ENCODE data around the gene ATP5PD. TPM values are rescaled to one million over a fixed set of nuclear protein-coding genes. Genes with fewer than 3 reads are reported as not detected.

Gene ATP5PD
- total and polyA plus RNA-seq, 2 of the 13 experiments (the other 11 are each of a cell fraction or from before 2014, with no cell fraction given), result 158 to 428 TPM

GRCh38 chr17:75087558-75088453 lies 41.0 kb upstream of the ATP5PD start, which contains the start of gene SLC16A5 (continued):
- no peak; the same call in 1 of the 2 replicates for TF ChIP-seq ZBTB39 (CRISPR knock-in tag; IDR thresholded peaks at IDR 0.05)
- no peak for TF ChIP-seq MTF1 (CRISPR knock-in tag; IDR thresholded peaks at IDR 0.05)
- TF ChIP-seq NPAS2 (CRISPR knock-in tag; IDR thresholded peaks at IDR 0.05; ENCODE audit: borderline replicate concordance), result no peak
- no peak for TF ChIP-seq FLYWCH1 (CRISPR knock-in tag; IDR thresholded peaks at IDR 0.05)
- TF ChIP-seq CC2D1A (CRISPR knock-in tag; IDR thresholded peaks at IDR 0.05), result peak; percentile 16; the same call in 1 of the 2 replicates
- 0 out of 2 replicates have a peak, but pooled peaks have one; percentile 35 for TF ChIP-seq TEF (CRISPR knock-in tag; IDR thresholded peaks at IDR 0.05)
- TF ChIP-seq ZNF530 (CRISPR knock-in tag; IDR thresholded peaks at IDR 0.05; ENCODE audit: low read depth), result no peak
- no peak for TF ChIP-seq ZBTB3 (CRISPR knock-in tag; IDR thresholded peaks at IDR 0.05; ENCODE audit: borderline replicate concordance, low read depth)
- peak; percentile 72 for TF ChIP-seq ZNF687 (CRISPR knock-in tag; IDR thresholded peaks at IDR 0.05)
- no peak for TF ChIP-seq KDM5A (IDR thresholded peaks at IDR 0.05; ENCODE audit: borderline replicate concordance, low read length)
- no peak for TF ChIP-seq PLSCR1 (CRISPR knock-in tag; IDR thresholded peaks at IDR 0.05; ENCODE audit: borderline replicate concordance)
- no peak for TF ChIP-seq NR1H2 (CRISPR knock-in tag; IDR thresholded peaks at IDR 0.05; ENCODE audit: borderline replicate concordance, low read depth)
- TF ChIP-seq MBNL3 (CRISPR knock-in tag; conservative IDR thresholded peaks at IDR 0.05), result no peak
- no peak for TF ChIP-seq ZNF563 (CRISPR knock-in tag; IDR thresholded peaks at IDR 0.05)
- TF ChIP-seq ZNF713 (CRISPR knock-in tag; IDR thresholded peaks at IDR 0.05), result 0 out of 2 replicates have a peak, but pooled peaks have one; percentile 2
- peak; percentile 10; the same call in 1 of the 2 replicates for TF ChIP-seq KDM1A (CRISPR knock-in tag; IDR thresholded peaks at IDR 0.05)
- TF ChIP-seq CEBPZ (IDR thresholded peaks at IDR 0.05; ENCODE audit: low read length), result no peak
